Measurements from ENCODE around the gene INSYN2A. TPM values are rescaled to one million over a fixed set of nuclear protein-coding genes. Genes with fewer than 3 reads are reported as not detected.

Gene INSYN2A
- polyA plus RNA-seq, 1 experiment, result 0.04 TPM

- Histone ChIP-seq H3K4me3 (ENCODE audit: low read depth, low read length) (no peak overlapping the region), H3K27me3 (ENCODE audit: control insufficient read depth, insufficient read depth, low read length) (no peaks in the 10 kb centered on the region), H3K36me3 (ENCODE audit: control insufficient read depth, insufficient read depth, low read length) (no peaks in the 10 kb centered on the region)
- CTCF ChIA-PET, result interaction anchor here (1.5 kb wide), 1 partner anchor 9 kb away, joined by 5 read pairs; no protein-coding TSS in a partner anchor
- POLR2A ChIA-PET, result no interaction called here
- TF ChIP-seq CTCF (IDR thresholded peaks at IDR 0.05; ENCODE audit: insufficient read depth, low read depth, low read length), result no peak
- no peak for DNase-seq (ENCODE audit: low read depth)
These were observed 37.7 kb downstream of the INSYN2A start for GRCh38 chr10:127158662-127159061.

- POLR2A ChIA-PET, result no interaction called here
- CTCF ChIA-PET, result interaction anchor here (1.0 to 1.5 kb wide), 2 partner anchors 8 to 265 kb away, joined by 3 to 5 read pairs; no protein-coding TSS in a partner anchor
- TF ChIP-seq CTCF (IDR thresholded peaks at IDR 0.05; ENCODE audit: insufficient read depth, low read depth, low read length), result no peak
- no peaks in the 10 kb centered on the region for H3K36me3 ChIP-seq (ENCODE audit: control insufficient read depth, insufficient read depth, low read length)
- H3K27me3 ChIP-seq (ENCODE audit: control insufficient read depth, insufficient read depth, low read length), result no peaks in the 10 kb centered on the region
- no peak for DNase-seq (ENCODE audit: low read depth)
- H3K4me3 ChIP-seq (ENCODE audit: low read depth, low read length), result no peak overlapping the region
These were observed 38.7 kb downstream of the INSYN2A start for GRCh38 chr10:127157506-127158200.

GRCh38 chr10:127157089-127157488 lies 39.3 kb downstream of the INSYN2A start:
- no peaks in the 10 kb centered on the region for H3K36me3 ChIP-seq (ENCODE audit: control insufficient read depth, insufficient read depth, low read length)
- no peak for DNase-seq (ENCODE audit: low read depth)
- no peaks in the 10 kb centered on the region for H3K27me3 ChIP-seq (ENCODE audit: control insufficient read depth, insufficient read depth, low read length)
- TF ChIP-seq CTCF (IDR thresholded peaks at IDR 0.05; ENCODE audit: insufficient read depth, low read depth, low read length), result no peak
- no peak overlapping the region for H3K4me3 ChIP-seq (ENCODE audit: low read depth, low read length)
- CTCF ChIA-PET, result no interaction called here
- POLR2A ChIA-PET, result no interaction called here

GRCh38 chr10:127154831-127155620 lies 41.4 kb downstream of the INSYN2A start:
- H3K4me3 ChIP-seq (ENCODE audit: low read depth, low read length), result no peak overlapping the region
- ChIA-PET POLR2A (no interaction called here), CTCF (no interaction called here)
- H3K27me3 ChIP-seq (ENCODE audit: control insufficient read depth, insufficient read depth, low read length), result no peaks in the 10 kb centered on the region
- no peak for DNase-seq (ENCODE audit: low read depth)
- H3K36me3 ChIP-seq (ENCODE audit: control insufficient read depth, insufficient read depth, low read length), result no peaks in the 10 kb centered on the region
- no peak for TF ChIP-seq CTCF (IDR thresholded peaks at IDR 0.05; ENCODE audit: insufficient read depth, low read depth, low read length)

- CTCF ChIA-PET, result interaction anchor here (1.2 kb wide), 1 partner anchor 12 kb away, joined by 3 read pairs; no protein-coding TSS in a partner anchor
- Histone ChIP-seq H3K27me3 (ENCODE audit: control insufficient read depth, insufficient read depth, low read length) (no peaks in the 10 kb centered on the region), H3K4me3 (ENCODE audit: low read depth, low read length) (no peak overlapping the region), H3K36me3 (ENCODE audit: control insufficient read depth, insufficient read depth, low read length) (no peaks in the 10 kb centered on the region)
- POLR2A ChIA-PET, result no interaction called here
- TF ChIP-seq CTCF (IDR thresholded peaks at IDR 0.05; ENCODE audit: insufficient read depth, low read depth, low read length), result no peak
- no peak for DNase-seq (ENCODE audit: low read depth)
These were observed 43.2 kb downstream of the INSYN2A start for GRCh38 chr10:127153181-127153580.
